Activated gamma-delta T cell treated with anti-CD3 and anti-CD28 coated beads, Interleukin-2, amount 50 U/mL, for 16 hours (primary cell): Measurements from ENCODE around the gene BOD1L1.

ENCODE experiments used
- DNase-seq: peaks from one replicate; pipeline ENCODE4 v3.0.0-alpha.2; 2020; ENCODE audit warnings: low read depth

Gene BOD1L1

GRCh38 chr4:13539047-13539618 is 88.4 kb downstream of the BOD1L1 start:
- DNase-seq: no peak

DNA sequence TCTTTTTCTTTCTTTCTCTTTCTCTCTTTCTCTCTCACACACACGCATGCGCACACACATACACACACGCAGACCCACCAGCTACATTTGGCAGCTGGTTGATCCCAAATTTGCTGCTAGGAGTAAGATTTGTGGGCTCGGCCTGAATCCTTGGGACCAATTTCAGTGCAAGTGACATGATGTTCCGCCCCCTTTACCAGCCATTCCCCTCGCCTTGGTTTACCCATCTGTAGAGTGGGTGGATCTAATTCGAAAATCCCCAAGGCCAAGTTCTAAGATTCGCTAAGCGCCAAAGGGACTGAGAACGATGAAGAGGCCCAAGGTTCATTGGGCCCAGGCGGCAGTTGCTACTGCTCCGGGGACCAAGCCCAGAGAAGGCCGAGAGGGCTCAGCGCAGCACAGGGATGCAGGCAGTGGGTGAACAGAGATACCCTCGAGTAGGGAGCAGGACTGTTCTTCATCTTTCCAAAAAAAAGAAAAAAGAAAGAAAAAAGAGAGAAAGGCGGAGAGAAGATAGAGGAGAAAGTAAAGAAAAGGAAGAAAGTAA is 89.0 kb downstream of the BOD1L1 start:
- no peak for DNase-seq

DNA sequence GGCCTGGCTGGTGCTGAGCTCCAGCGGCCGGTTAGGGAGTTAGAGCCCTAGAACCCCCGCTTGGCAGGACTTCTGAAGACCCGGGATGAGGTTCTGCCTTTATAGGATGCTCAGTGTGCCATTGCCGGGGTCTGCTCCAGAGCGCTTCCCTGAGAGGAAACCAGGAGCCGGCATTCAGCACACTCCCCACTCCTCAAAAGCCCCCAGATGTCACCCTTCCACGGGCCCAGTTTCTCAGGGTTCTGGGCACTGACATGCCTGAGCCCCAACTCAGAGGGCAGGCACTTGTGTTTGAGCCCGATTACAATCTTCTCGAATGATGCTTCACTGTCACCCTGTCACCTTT is 89.7 kb downstream of the BOD1L1 start:
- no peak for DNase-seq

GRCh38 chr4:13537011-13537831 is 90.3 kb downstream of the BOD1L1 start:
- DNase-seq: no peak

GRCh38 chr4:13536607-13537006 is 90.9 kb downstream of the BOD1L1 start:
- no peak for DNase-seq

DNA sequence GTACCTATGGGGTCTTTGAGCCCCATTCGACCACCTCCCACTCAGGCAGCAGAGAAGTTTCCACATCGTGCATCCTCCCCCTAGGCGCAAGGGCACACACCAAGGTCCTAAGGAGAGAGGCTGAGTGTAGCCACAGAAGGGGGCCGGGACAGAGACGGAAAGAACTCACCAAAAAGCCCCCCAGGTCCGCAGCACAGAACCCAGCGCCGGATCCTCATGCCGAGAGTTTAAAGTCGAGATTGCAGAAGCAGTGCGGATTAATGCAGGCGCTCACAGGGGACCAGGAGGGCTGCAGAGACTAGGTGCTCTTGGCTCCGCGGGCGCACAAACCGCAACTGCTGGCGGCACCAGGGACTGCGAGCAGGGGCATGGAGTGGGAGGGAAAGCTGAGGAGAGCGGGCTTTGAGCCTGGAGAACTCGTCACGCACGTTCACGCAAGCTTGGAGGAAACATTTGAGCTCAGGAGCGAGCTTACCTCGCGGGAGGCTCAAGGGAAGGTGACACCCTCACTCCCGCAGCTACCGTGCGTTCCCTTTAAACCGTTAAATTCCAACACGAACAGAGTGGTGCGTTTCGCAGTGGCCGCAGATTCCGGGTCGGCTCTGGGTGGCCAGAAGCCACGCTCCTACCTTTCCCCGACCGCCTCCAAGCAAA is 91.7 kb downstream of the BOD1L1 start:
- no peak for DNase-seq

DNA sequence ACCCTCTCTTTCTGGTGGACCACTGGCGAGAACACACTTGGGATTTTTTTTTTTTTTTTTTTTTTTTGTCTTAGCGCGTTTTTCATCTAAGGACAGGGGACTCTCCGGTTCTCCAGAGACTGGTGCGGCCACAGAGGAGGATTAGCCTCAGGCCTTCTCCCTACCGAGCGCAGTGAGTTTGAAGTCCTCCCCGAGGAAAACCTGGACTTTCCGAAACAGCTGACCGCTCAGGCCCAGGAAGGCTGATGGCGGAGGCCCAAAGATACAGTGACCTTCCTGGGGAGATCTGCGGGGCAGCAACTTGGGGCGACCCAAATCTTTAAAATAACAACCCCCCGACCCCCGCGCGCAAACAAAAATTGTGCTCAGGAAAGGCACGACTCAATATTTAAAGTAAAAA is 92.4 kb downstream of the BOD1L1 start:
- DNase-seq: no peak

- DNase-seq: no peak
Observed at GRCh38 chr4:13534344-13535063, 93.0 kb downstream of the BOD1L1 start.

DNA sequence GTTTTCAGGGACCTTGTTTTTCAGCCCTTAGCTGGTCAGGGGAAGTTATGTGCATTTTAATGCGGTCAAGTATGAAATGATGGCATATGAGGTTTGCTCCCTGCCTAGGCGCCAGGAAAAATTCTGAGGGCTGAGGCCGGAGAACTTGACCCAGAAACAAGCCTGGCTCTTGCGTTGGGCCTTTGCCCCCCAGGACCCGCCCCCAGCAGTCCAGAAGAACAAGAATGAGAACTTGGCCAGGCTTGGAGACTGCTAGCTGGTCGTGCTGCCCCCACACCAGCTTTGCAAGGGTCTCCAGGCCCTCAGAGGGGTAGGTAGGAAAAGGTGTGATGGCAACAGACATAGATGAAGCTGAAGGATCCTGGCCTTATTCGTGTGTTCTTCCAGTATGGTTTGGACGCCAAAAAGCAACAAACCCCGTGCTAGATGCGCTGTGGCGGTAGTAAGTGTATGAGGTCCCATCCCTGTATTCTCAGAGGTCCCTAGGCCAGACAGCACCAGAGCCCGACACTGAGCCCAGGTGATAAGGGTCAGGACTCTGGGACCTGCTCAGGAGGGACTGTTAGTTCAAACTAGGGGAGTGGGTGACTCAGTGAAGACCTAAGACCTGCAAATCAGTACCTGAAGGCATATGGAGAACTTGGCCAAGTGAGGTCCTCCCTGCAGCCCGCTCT is 93.7 kb downstream of the BOD1L1 start:
- DNase-seq: no peak

- DNase-seq: no peak
Observed at GRCh38 chr4:13531625-13531998, 95.9 kb downstream of the BOD1L1 start.

DNA sequence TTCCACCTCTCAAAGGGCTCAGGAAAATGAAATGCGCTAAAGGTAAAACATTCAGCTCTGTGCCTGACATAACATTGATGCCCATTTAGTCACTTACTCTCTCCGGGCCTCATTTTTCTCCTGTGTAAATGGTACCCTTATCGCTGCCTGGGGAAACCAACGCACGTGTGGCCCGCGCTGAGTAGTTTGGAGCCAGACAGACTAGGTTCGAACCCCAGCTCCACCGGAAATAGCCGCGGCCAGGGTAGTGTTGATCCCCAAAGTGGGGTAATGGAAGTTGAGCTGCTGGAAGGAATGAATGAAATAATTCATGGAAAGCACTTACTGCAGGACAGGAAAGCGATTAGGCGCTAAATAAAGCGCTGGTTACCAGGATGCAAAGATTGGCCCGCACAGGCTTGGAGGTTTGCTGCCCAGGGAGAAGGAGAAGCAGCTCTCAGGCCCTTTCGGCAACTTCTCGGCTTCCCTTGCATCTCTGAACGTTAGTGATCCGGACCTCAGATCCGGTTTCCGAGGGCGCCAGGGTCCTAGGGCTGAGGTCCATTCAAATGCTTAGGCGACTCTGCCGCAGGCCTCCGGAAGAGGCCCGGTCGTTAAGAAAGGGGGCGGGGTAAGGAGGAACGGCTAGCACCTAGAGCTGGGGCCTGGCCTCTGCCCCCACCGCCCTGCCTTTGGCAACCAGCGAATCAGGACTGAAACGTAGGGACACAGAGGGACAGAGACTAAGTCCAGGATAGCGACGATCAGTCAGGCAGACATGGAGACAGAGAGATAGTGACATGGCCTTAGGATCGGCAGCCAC is 96.5 kb downstream of the BOD1L1 start:
- DNase-seq: no peak

DNA sequence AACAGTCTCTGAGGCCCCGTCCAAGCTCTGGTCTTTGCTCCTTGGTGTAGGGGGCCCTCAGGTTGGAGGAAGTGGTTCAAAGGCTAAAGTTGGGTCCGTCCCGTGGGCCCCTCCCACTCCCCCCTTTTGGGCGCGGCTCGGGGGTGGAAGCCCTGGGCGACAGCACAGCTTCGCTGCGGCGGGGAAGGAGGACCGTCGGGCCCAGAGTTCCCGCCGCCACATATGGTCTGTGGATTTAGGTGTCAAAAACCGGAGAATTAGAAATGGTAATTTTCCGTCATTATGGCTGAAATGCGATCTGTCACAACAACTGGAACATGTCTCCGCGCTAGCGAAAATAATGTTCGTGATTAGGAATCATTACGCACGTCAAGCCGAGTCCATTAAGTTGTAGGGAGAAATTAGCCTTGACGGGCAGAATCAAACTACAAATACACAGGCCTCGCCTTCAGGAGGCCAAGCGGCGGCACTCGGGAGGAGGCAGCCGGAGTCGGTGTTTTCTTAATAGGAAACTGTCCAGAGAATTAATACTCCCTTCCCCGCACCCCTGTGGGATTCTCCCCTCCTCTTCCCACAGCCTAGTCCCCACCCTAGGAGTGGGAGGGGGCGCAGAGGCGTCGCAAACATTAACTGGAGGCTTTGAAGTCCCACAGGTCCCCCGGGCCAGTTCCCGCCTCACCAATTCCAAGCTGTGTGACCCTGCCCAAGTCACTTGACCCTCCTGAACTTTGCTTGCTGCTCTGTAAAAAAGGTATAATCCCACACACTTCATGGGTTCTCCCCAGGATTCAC is 98.2 kb downstream of the BOD1L1 start:
- DNase-seq: no peak

- DNase-seq: no peak
Observed at GRCh38 chr4:13528821-13529127, 98.8 kb downstream of the BOD1L1 start.

- DNase-seq: no peak
Observed at GRCh38 chr4:13527981-13528820, 99.3 kb downstream of the BOD1L1 start.

- DNase-seq: no peak
Observed at GRCh38 chr4:13527192-13527980, 100.1 kb downstream of the BOD1L1 start.

GRCh38 chr4:13526658-13527057 is 100.9 kb downstream of the BOD1L1 start:
- DNase-seq: no peak

DNA sequence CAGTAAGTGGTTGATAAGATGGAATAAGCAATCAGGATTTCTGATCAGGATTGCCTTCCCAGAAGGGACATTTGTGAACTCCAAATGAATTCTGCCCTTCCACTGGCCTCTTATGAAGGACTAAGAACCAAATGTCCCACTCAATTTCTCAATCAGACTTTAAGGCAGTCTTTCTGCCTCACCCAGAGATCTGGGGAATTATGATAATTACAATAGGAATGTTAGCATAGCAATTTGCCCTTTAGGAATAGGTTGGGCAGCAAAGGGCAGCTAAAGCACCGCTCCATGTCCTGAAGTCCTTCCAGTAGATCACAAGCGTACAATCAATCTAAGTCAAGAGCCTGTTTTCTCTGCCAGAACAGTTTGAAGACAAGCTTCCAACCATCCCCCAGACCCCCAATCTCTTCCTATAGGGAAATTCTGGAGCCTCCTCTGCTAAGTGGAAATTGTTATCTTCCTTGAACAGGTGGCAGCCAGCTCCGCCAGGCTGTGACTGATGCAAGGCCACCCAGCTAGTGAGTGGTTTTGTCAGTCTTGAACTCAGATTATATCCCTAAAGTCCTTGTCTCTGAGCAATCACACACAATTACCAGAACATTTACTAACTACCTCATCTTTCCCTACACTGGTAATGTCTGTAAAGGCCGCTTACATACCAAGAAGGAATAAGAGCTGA is 101.8 kb downstream of the BOD1L1 start:
- no peak for DNase-seq
